OCI-LY7 (cell line): ENCODE data around the gene LARGE1. TPM values are rescaled to one million over a fixed set of nuclear protein-coding genes. Genes with fewer than 3 reads are reported as not detected.

Experiments used
- BruUV-seq: library from RNA; stranded (reverse); fragments of 400-500 nt; replicated peaks from 2 replicates; lab custom pipeline; 2021; lab: Mats Ljungman, UMichigan
- CTCF ChIA-PET: fragments of 300-600 bp; sonication (Branson Sonifier 250); formaldehyde crosslinking; loops from one replicate; lab custom pipeline; 2022; ENCODE audit warnings: antibody characterized with exemption; ENCODE audit not compliant: unreplicated experiment; lab: Charles Lee
- POLR2A ChIA-PET: fragments of 300-600 bp; sonication (Branson Sonifier 250); formaldehyde crosslinking; loops from one replicate; lab custom pipeline; 2022; ENCODE audit warnings: antibody characterized with exemption; lab: Charles Lee
- DNase-seq: peaks from one replicate; pipeline ENCODE4 v3.0.0-alpha.2; 2015; ENCODE audit warnings: low spot score
- H2AFZ ChIP-seq: fragments of 200-600 bp; sonication (generic), shearing (Covaris generic); 2 replicates; pipeline ENCODE4 v1.6.1; 2014; ENCODE audit warnings: mild to moderate bottlenecking, antibody characterized with exemption, low read length, moderate library complexity
- H3K27ac ChIP-seq: fragments of 200-600 bp; sonication (generic); 2 replicates; pipeline ENCODE4 v1.5.1; 2014; ENCODE audit warnings: mixed run types, low read depth, mild to moderate bottlenecking, moderate library complexity, low read length, inconsistent platforms; ENCODE audit not compliant: poor library complexity, severe bottlenecking
- H3K36me3 ChIP-seq: fragments of 200-600 bp; sonication (generic); 2 replicates; pipeline ENCODE4 v1.6.1; 2014; ENCODE audit warnings: mild to moderate bottlenecking, antibody characterized with exemption, low read length, moderate library complexity, mixed read lengths; ENCODE audit not compliant: insufficient read depth
- H3K4me1 ChIP-seq: fragments of 200-600 bp; sonication (generic); 2 replicates; pipeline ENCODE4 v1.5.1; 2014; ENCODE audit warnings: mild to moderate bottlenecking, low read length; ENCODE audit not compliant: insufficient read depth, poor library complexity, severe bottlenecking
- H3K4me2 ChIP-seq: fragments of 200-600 bp; sonication (generic); 2 replicates; pipeline ENCODE4 v1.6.1; 2014; ENCODE audit warnings: mild to moderate bottlenecking, low read length
- H3K4me3 ChIP-seq: fragments of 200-600 bp; sonication (generic); 2 replicates; pipeline ENCODE4 v1.5.1; 2014; ENCODE audit warnings: mild to moderate bottlenecking, low read depth, low read length; ENCODE audit not compliant: poor library complexity, severe bottlenecking
- H3K79me2 ChIP-seq: fragments of 200-600 bp; sonication (generic); 2 replicates; pipeline ENCODE4 v1.6.1; 2016; ENCODE audit warnings: low read depth, mild to moderate bottlenecking, low read length, moderate library complexity, mixed read lengths; ENCODE audit not compliant: insufficient read depth
- H3K9me2 ChIP-seq: fragments of 200-600 bp; sonication (generic); 2 replicates; pipeline ENCODE4 v1.6.1; 2016; ENCODE audit warnings: mild to moderate bottlenecking, low read length, mixed read lengths; ENCODE audit not compliant: insufficient read depth
- H3K9me3 ChIP-seq: fragments of 200-600 bp; sonication (generic); 2 replicates; pipeline ENCODE4 v1.6.1; 2014; ENCODE audit warnings: mild to moderate bottlenecking, mixed run types, low read length, mixed read lengths
- H4K20me1 ChIP-seq: fragments of 200-600 bp; sonication (generic); 2 replicates; pipeline ENCODE4 v1.6.1; 2014; ENCODE audit warnings: mild to moderate bottlenecking, antibody characterized with exemption, low read length, moderate library complexity, mixed read lengths; ENCODE audit not compliant: insufficient read depth
- CTCF ChIP-seq: fragments of 200-600 bp; sonication (generic); conservative IDR thresholded peaks from 2 replicates; pipeline ENCODE4 v1.5.1; 2014; ENCODE audit warnings: mild to moderate bottlenecking, antibody characterized with exemption, low read length, moderate library complexity, mixed read lengths
- EZH2phosphoT487 ChIP-seq: fragments of 200-600 bp; sonication (generic); IDR thresholded peaks from 2 replicates; pipeline ENCODE4 v1.6.1; 2018; ENCODE audit warnings: low read depth, borderline replicate concordance, mild to moderate bottlenecking, mixed run types, antibody characterized with exemption, low read length, moderate library complexity, mixed read lengths
- intact Hi-C: fragments of 100-400 bp; cut with micrococcal nuclease; formaldehyde crosslinking; loops from one replicate; pipeline ENCODE4 v1.10.0; 2022; ENCODE audit not compliant: unreplicated experiment
- total RNA-seq, 2 experiments: library from RNA; depleted of rRNA in 1 of 2; stranded (reverse); fragments of >200 nt in 1 of 2; shearing (Covaris generic) in 1 of 2; gene quantifications; 2 replicates each; pipeline ENCODE4 v1.2.3, GENCODE V29; 2014 to 2022

Gene LARGE1
- total RNA-seq, 2 experiments from 2014 or later = 31.5 to 31.9 TPM

DNA sequence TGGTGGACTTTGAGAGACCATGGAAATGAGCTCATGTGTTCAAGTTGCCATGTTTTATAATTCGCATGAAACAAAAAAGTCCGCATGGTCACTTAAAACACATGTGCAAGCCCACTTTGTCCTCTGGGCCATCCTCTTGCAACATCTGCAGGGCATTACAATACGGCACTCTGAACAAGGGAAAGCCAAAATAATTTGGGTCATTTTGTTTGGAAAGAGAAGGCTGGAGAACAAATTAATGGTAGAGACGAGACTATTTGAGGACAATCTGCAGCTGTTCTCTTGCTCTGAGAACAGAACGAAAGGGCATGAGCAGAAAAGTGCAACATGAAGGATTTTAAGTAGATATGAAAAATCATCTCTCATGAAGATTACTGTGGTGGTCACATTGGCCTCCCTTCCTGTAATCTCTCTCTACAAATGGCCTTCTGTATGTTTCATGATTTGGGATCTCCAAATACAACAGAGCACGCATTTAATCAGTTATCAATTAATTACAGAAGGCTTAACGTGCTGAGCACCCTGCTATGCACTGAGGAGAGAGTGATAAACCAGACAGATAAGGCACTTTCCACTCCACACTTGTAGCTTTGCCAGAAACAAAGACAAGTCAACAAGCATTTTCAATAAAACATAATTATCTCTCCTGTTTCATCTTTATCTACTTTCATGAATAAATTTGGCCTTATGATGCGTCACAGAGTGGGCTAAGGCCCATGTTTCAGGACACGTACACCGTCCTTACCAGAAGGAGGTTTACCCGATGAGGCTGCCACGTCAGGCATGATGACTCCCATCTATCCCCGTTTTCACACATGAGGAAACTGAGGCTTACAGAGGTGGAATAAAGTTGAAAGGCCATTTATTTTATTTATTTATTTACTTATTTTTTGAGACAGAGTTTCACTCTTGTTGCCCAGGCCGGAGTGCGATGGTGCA lies 384.1 kb downstream of the LARGE1 start:
- no TSS peak for BruUV-seq
- intact Hi-C loops = no loop called here
- TF ChIP-seq CTCF (no peak), EZH2phosphoT487 (no peak)
- no peak overlapping the region for H3K4me3 ChIP-seq
- no peak for DNase-seq
- H3K9me2 ChIP-seq = no peaks in the 10 kb centered on the region
- no peaks in the 10 kb centered on the region for H3K9me3 ChIP-seq
- peaks cover 5% of the 10 kb centered on the region for H3K4me1 ChIP-seq
- no peak overlapping the region for H2AFZ ChIP-seq
- no peak overlapping the region for H3K27ac ChIP-seq
- CTCF ChIA-PET = no interaction called here
- POLR2A ChIA-PET = no interaction called here
- H3K4me2 ChIP-seq = no peak overlapping the region
- no peaks in the 10 kb centered on the region for H3K79me2 ChIP-seq
- H3K36me3 ChIP-seq = no peaks in the 10 kb centered on the region
- no peaks in the 10 kb centered on the region for H4K20me1 ChIP-seq

- TF ChIP-seq EZH2phosphoT487 (no peak), CTCF (no peak)
- no peaks in the 10 kb centered on the region for H3K9me3 ChIP-seq
- no peaks in the 10 kb centered on the region for H3K36me3 ChIP-seq
- no peaks in the 10 kb centered on the region for H3K79me2 ChIP-seq
- H3K27ac ChIP-seq = no peak overlapping the region
- no peak overlapping the region for H2AFZ ChIP-seq
- ChIA-PET POLR2A (interaction anchor here (0.6 to 1.4 kb wide), 4 partner anchors 9 to 60 kb away, joined by 3 to 4 read pairs (median 3); no protein-coding TSS in a partner anchor), CTCF (no interaction called here)
- H4K20me1 ChIP-seq = no peaks in the 10 kb centered on the region
- H3K4me2 ChIP-seq = no peak overlapping the region
- DNase-seq = no peak
- H3K9me2 ChIP-seq = no peaks in the 10 kb centered on the region
- intact Hi-C loops = no loop called here
- no TSS peak for BruUV-seq
- no peaks in the 10 kb centered on the region for H3K4me1 ChIP-seq
- no peak overlapping the region for H3K4me3 ChIP-seq
Observed at GRCh38 chr22:33529424-33530113, 390.7 kb downstream of the LARGE1 start.
